ENCODE measurements around the gene WEE2.
"Not testable (repeated sequence)": the region's sequence is repeated elsewhere in the genome, so short reads cannot be mapped to it uniquely, and the experiment has no call there.

WEE2 gene

DNA sequence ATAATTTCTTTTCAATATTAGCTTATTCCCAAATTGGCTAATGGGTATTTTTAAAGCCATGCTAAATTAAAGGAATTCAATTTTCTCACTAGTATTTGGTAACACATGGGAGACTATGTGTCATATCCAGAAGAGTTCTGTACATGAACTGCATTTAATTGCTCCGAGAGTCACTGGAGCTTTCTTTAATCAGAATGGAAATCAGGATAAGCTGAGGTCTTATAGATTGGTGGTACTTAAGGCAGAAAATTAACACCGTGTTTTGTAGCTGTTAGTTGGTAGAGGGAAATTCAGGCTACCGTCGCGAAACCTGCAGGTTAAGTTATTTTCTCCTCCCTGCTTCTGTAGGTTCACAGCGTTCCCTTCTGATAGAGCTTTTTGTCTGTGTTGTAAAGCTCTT, at the start of gene WEE2:
Gene WEE2, plus strand, starts transcription at position 3 of the 400 bp plus-strand sequence. CDS start 406 bp downstream, outside the sequence.
- DNase-seq, result no peak

DNA sequence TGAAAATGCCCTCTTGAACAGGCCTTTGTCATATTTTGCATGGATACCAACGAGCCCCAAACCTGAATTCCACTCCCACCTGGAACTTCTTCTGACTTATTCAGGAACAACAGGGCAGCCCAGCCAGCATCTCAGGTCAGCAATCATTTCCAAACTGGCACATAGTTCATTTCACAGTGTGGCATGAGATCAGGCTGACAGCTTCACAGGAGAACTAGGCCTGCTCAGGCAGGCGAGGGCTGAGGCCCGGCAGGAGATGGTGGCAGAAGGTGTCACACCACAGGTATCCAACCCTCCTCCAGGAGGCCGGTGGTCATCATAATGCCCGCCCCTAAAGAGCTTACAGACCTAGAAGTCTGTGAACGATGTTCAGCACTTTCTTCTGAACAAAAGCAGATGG, 48.7 kb upstream of the WEE2 start:
- no peak for DNase-seq

DNA sequence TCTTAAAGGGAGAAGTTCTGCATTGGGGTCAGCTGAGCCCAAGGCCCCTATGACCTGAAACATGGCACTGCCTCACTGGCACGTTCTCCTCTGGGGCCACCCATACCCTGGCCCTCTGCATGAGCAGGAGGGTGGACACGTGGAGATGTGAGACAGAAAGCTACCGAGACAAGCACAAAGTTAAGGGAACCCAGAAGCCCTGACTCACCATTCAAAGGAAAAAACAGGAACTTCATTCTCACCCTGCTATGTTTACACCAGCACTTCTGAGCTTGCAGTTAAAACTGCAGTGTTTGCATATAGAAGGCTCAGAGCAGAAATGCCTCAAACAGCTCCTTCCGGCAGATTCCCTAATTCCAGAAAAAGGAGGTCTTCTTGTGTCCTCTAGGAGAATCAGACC, 47.9 kb upstream of the WEE2 start:
- peak; percentile 86 for DNase-seq

DNA sequence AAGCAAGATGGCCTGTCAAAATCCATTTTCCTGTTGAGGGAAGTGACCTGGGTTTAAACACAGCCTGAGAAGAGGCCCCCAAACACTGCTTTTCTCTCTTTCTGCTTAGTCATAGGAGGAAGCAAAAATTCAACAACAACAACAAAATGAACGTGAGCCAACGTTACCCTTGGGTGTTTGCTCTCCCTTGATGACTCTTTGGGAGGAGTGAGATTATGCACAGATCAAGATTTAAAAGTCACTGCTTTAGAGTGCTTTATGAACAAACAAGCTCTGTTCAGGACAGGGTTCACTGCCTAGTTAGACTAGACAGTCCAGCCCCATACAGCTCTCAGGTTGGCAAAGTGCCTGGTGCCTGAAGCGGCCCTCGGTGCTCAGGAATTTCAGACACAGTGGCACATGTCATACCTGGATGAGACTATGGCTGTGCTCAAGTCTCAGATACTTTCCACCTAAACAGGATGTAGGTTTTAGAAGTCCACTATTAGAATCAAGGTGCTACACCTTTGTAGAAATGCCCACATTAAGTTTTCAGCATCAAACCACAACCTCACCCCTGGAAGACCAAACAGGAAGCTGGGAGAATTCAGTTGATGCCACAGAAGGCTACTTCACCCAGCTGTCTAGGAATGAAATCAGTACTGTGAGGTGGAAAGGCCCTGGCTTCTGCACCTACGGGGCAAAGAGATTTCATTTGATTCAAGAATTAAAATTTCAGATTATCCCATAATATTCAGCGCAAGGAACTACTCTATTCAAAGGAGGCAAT, 44.9 kb upstream of the WEE2 start:
- peak; percentile 24 for DNase-seq

DNA sequence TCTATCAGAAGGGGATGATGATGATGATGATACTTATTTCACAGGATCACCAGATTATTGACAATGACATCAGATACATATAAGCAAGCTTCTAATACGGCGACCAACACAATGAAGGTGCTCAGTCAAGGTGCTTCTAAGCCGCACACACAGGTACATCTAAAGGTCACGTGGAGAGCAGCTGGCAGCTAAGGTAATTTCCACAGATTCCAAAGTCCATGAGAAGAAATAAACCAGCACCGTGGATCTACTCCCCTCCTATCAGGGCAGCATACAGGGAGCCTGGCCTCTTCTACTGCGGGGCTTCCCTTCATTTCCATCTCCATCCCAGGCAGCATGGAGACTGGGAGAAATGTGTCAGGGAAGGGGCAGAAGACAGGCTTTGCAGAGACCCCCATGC, 43.7 kb upstream of the WEE2 start:
- no peak for DNase-seq

DNA sequence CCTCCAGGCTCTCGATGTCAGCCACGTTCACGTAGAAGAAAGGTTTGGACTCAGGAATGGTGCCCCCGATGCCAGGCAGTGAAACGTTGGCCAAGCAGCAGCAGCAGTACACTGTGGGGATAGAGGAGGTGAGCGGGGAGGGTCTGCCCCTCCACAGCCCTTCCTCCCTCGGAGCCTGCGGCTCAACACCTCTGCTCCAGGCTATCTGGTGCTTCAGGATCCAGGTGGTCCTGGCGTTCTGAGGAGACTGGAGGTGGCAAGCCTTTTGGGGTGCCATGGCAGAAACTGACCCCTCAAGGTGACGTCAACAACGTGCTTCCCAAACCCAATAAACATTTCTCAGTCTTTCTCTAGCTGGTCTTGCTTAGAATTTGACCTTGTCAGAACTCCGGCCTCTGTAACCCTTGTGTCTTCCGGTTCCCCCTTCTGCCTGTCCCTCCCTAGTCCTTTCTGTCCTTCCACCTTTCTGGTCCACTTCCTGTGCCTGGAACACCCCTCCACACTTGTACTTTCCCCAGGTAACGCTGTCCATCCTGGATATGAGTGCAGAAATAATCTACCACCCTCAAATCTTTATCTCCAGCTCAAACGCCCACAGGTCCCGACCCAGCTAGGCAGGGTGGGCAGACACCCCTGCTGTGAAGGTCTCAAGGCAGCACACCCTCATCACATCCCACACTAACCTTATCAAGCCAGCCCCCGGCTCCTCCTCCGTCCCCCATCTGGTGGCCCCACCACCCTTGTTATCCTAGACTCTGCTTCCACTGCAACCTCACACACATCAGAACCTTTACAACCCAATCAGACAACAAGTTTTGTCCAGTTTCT, 42.7 kb upstream of the WEE2 start:
- no peak for DNase-seq

DNA sequence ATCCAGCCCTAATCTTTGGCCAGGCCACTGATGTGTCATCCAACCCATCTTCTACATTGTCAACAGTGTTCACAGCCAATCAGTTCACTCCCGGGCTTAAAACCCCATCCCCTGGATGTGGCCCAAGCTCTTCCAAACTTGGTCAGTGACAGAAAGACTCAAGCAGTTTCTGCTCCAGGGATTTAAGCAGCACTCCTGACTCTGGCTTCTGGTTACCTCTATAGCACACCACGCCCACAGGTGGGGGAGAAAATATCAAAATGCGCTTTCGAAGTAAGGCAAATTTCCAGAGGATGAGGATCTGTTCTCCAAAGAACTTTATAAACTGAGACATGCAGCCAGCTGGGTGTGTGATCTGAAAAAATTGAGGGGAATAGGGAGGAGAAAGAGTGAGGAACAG, 42.1 kb upstream of the WEE2 start:
- no peak for DNase-seq

DNA sequence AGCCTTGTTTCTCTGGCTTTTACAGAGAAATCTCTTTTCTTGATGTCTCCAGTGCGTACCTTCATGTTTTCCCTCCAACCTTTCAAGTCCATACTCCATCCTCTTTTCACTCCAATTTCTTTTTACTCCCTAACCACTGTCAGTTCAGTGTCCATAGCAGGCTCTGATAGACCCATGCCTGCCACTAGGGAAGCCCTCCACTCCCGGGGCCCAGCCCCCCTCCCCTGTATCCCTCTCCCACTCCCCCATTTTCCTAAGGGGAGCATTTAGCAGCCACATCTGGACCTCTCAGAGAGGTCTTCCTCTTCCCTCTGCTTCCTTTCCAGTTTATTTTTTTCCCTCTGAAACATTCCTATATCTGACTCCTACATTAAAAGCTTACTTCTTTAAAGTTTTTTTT, 39.3 kb upstream of the WEE2 start:
- DNase-seq, result no peak

DNA sequence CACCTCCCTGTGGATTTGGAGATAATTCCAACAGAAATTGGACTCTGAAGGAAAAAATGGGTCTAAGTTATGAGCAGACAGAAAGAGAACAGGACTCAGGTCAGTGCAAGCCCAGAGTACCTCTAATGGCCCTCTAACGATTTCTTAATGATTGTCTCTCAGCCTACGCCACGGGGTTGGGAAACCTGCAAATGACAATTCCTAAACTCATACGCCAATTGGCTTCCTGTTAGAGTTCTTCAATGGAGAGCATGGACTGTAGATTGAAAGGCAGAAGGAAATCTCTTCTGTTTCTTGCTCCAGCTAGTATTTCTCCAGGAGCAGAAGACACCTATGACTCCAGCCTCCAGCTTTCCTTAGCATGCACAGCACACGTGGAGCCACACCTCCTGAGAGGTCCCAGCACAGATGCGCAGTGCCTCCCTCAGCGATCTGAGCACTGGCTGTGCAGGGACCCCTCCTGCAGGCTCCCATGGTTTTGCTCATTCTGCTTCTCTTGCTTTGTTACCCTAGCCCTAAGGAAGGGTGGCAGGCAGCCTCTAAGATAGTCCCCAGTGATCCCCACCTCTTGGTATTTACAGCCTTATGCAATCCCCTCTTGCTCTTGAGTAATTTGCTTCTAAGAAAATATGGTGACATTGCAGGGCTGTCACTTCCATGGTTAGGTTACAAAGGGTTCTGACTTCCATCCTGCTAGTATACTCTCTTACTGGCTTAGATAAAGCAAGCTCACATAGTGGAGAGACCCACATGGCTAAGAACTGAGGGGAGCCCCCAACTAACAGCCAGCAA, 36.3 kb upstream of the WEE2 start:
- peak; percentile 67 for DNase-seq

DNA sequence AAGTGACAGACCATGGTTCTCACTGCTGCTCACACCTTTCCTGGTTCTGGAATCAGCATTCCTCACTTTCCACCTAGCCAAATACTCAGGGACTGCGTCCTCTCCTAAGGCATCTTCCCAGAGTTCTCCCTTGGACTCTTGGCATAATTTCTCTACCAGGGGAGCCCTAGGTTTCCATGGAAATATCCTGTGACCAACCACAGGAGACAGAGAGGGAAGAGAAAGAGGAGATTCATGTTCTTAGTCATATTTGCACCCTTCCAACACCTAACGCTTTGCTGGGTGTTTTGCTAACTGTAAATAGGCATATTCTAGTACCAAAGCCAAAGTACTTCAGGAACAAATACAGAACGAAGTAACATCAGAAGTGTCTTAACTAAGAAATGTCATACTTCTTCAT, 34.8 kb upstream of the WEE2 start:
- no peak for DNase-seq

DNA sequence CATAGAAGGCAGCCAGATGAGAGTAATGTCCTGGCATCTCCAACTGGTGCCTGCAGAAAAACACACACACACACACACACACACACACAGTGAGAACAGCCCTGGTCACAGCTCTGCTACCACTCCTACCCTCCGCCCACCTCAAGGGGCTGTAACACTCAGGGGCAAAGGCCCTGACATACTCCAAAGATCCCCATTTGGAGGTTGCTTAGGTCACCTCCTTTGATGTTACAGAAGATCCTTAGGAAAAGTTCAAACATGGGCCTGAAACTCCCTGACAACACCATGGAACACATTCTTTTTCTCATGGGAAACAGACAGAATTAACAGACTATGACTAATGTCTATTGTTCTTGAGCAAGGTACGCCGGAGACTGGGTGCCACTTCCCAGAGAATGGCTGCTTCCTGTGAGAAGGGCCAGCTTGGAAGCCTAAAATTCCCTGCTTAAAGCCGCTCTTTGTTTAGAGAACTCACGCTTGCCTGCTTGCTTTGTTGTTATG, 33.9 kb upstream of the WEE2 start:
- DNase-seq, result peak; percentile 61

DNA sequence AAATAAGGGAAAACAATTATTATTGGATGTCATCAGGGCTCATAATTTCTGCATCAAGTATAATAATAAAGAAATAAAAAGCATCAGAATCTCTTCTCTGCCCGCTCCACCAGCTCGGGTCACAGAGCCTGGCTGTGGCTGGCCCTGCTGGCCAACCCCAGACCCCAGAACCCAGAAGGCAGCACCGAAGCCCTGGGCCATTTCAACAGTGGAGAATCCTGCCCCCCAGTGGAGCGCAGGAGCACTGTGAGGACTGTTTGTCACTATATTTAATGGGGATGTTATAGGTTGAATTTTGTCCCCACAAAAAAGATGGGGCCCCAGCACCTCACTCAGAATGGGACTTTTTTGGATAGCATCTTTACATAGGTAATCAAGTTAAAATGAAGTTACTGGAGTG, 33.5 kb upstream of the WEE2 start:
- DNase-seq, result no peak

DNA sequence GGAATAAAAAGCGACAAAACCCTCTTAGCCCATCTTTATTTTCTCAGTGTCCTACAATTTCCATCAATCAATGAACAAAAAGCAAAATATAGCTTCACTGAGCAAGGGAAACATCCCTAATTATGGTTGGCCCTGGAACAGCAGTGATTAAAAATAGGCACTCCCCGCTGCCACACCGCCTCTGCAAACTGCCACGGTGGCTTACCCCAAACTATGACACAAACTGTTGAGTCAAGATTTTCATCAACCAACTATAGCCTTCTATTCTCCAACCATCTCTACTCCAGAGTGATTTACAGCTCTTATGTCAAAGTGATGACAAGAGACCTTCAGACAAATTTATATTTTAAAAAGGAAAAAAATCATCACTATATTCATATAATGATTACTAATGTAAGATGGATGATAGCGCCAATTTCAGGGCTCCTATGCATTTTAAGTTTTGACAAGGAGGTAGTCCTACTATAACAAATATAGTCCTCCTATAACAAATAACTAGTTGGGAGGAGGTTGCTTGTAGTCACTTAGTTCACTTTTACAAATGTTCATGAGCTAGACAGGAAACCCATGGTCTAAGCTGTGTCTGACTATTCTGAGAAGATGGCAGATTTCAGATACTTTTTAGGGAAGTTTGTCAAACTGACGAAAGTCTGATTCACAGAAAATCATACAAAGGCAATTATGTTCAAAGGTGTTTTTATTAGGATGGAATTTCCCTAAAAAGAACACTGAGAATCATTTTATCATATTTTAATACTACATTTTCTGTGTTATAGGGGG, 32.5 kb upstream of the WEE2 start:
- peak; percentile 75 for DNase-seq

DNA sequence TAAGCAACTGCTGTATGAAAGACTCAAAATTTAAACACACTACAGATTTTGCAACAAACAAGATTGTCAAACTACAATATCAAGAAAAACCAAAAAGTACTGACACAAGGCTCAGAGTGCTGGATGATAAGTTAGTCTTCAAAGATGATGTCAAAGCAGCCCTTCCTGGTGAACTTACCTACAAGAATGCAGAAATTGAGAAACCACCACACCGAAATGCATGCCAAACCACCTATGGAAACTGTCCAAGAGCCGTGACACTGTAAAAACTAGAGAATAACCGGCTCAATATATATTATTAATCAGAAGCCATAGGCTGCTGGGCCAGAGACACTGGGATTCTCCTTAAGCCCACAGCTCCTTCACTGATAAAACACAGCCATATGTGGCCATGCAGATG, 31.5 kb upstream of the WEE2 start:
- DNase-seq, result no peak

DNA sequence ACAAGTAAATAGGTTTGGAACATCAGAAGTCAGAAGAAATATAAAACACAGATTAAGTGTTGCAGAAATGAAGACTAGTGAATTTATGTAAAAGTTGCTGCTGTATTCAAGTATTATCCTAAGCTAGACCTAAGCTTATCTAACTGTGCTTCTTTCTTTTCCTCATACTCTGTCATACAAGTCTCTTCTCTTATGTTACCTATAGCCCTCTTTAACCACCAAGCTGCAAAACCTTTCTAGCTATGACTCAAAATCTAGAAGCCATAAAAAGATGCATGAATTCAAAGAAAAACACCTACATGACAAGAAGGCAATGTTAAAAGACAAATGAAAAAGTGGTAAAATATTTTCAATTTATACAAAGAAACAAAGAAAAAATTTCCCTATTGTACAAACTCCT, 29.1 kb upstream of the WEE2 start:
- no peak for DNase-seq

DNA sequence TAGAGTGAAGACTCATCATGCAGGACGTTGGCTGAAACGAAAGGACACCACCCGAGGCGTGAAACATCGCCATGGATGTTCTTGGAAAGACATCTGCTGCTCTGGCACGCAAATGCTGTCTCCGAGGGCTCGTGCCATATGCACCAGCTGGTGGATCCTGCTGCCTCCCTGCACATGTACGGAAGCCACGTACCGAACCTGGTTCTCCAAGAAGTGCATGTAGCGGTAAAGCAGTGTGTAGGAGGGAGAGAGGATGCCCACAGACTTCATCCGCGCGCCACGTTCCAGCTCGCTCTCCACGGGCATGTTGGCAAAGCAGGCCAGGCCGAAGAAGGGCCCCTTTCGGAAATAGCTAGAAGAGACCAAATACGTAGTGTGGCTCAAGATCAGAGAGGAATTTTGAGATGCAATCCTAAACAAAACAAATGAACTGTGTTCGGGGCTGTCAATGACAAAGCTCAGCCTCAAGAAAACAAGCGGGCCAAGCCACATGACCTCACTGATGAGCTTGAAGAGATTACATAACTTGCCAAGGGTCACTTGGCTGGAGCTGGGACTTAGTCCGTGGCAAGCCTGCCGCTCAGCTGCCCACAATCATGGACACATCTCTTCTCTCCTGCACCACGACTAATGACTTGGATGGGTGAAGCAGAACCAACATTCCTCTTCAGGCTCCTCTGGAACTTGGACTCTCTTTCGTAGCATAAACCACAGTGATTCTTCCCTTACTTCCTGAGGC, 22.7 kb upstream of the WEE2 start:
- DNase-seq, result no peak

DNA sequence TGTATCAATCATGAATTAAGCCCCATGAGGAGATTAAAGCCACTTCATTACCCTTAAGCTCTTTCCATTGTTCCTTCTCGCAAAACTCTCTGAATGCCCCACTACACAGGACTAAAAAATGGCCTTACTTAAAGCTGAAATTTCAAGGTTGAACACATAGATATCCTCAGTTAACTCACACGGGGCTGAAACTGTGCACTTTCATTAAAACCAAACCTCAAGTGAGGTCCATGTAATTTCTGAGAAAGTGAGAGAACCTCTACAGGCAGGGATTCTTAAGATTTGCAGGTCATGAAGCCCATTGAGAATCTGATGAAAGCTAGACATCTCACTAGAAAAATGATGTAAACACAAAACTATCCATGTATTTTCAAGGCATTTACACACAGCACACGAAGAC, 22.1 kb upstream of the WEE2 start:
- DNase-seq, result no peak

DNA sequence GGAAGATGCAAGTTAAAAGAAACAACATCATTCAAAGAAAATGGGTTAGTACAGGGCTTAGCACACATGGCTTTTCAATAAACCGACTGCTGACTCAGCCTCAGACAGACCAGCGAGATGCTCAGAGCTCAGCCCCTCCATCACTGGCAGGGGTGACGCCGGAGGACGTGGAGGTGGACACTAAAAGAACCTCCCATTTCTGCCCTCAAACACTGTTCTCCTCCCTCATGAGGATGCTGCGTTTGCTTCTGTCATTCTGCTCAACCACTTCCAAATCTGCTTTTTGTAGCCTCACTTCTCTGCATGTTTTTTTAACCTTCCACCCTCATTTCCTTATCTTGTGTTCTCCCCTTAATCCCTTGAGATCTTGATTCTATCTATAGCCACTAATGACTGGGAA, 21.5 kb upstream of the WEE2 start:
- no peak for DNase-seq

DNA sequence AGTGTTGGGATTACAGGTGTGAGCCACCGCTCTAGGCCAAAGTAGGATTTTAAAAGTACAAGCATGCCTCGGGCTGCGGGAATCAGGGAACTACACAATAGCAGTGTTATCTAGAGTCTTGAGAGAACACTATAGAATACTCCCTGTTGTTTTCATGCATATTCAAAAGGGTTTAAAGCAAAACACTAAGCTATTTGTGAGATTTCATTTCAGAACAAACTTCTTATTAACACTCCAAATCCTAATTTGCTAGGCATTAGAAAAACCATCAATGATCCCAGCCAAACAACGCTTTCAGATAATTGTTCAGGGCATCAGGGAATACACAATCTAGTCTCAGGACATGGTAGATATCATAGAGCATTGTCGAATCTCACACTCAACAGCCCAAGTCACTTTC, 20.1 kb upstream of the WEE2 start:
- no peak for DNase-seq

DNA sequence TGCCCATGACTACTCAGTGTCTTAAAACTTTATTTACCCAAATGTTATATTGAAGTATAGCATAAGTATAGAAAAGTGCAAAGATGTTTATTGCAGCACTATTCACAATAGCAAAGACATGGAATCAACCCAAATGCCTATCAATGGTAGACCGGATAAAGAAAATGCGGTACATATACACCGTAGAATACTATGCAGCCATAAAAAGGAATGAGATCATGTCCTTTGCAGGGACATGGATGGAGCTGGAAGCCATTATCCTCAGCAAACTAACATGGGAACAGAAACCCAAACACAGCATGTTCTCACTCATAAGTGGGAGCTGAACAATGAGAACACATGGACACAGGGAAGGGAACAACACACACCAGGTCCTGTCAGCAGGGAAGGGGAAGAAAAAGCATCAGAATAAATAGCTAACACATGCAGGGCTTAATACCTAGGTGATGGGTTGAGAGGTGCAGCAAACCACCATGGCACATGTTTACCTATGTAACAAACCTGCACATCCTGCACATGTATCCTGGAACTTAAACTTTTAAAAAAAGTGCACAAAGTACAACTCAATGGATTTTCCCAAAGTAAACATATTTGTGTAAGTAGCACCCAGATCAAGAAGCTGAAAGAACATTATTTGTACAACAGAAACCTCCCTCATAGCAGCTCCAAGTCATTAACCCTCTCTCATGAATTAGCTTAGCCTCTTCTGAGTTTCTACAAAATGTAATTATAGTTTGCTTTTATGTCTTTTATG, 18.9 kb upstream of the WEE2 start:
- not testable (repeated sequence) for DNase-seq

DNA sequence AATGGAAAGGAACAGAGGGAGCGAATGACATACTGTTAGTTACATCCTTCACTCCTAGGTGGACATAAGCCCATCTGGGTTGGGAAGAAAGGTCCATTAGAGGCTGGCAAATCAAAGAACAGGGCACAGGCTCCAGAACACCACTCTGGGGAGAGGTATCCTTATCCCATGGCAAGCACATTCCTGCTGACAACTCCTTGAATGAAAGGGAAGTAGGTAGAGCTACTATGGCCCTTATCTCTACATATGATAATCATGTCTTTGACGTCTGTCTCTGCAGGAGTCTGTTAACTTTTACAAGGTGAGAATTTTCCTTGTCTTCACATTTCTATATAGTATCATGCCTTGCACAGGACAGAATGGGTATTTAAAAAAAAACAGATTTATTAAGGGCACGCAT, 16.6 kb upstream of the WEE2 start:
- DNase-seq, result no peak

Data from suppressor macrophage treated with lipopolysaccharide for 4 hours (primary cell).